OCI-LY7 (cell line): ENCODE measurements around the gene KDM4D. TPM values are rescaled to one million over a fixed set of nuclear protein-coding genes. Genes with fewer than 3 reads are reported as not detected.

Source experiments
- BruUV-seq: library from RNA; stranded (reverse); fragments of 400-500 nt; replicated peaks from 2 replicates; lab custom pipeline; 2021; lab: Mats Ljungman, UMichigan
- CTCF ChIA-PET: fragments of 300-600 bp; sonication (Branson Sonifier 250); formaldehyde crosslinking; loops from one replicate; lab custom pipeline; 2022; ENCODE audit warnings: antibody characterized with exemption; ENCODE audit not compliant: unreplicated experiment; lab: Charles Lee
- POLR2A ChIA-PET: fragments of 300-600 bp; sonication (Branson Sonifier 250); formaldehyde crosslinking; loops from one replicate; lab custom pipeline; 2022; ENCODE audit warnings: antibody characterized with exemption; lab: Charles Lee
- DNase-seq: peaks from one replicate; pipeline ENCODE4 v3.0.0-alpha.2; 2015; ENCODE audit warnings: low spot score
- H2AFZ ChIP-seq: fragments of 200-600 bp; sonication (generic), shearing (Covaris generic); 2 replicates; pipeline ENCODE4 v1.6.1; 2014; ENCODE audit warnings: mild to moderate bottlenecking, antibody characterized with exemption, low read length, moderate library complexity
- H3K27ac ChIP-seq: fragments of 200-600 bp; sonication (generic); 2 replicates; pipeline ENCODE4 v1.5.1; 2014; ENCODE audit warnings: mixed run types, low read depth, mild to moderate bottlenecking, moderate library complexity, low read length, inconsistent platforms; ENCODE audit not compliant: poor library complexity, severe bottlenecking
- H3K36me3 ChIP-seq: fragments of 200-600 bp; sonication (generic); 2 replicates; pipeline ENCODE4 v1.6.1; 2014; ENCODE audit warnings: mild to moderate bottlenecking, antibody characterized with exemption, low read length, moderate library complexity, mixed read lengths; ENCODE audit not compliant: insufficient read depth
- H3K4me1 ChIP-seq: fragments of 200-600 bp; sonication (generic); 2 replicates; pipeline ENCODE4 v1.5.1; 2014; ENCODE audit warnings: mild to moderate bottlenecking, low read length; ENCODE audit not compliant: insufficient read depth, poor library complexity, severe bottlenecking
- H3K4me2 ChIP-seq: fragments of 200-600 bp; sonication (generic); 2 replicates; pipeline ENCODE4 v1.6.1; 2014; ENCODE audit warnings: mild to moderate bottlenecking, low read length
- H3K4me3 ChIP-seq: fragments of 200-600 bp; sonication (generic); 2 replicates; pipeline ENCODE4 v1.5.1; 2014; ENCODE audit warnings: mild to moderate bottlenecking, low read depth, low read length; ENCODE audit not compliant: poor library complexity, severe bottlenecking
- H3K79me2 ChIP-seq: fragments of 200-600 bp; sonication (generic); 2 replicates; pipeline ENCODE4 v1.6.1; 2016; ENCODE audit warnings: low read depth, mild to moderate bottlenecking, low read length, moderate library complexity, mixed read lengths; ENCODE audit not compliant: insufficient read depth
- H3K9me2 ChIP-seq: fragments of 200-600 bp; sonication (generic); 2 replicates; pipeline ENCODE4 v1.6.1; 2016; ENCODE audit warnings: mild to moderate bottlenecking, low read length, mixed read lengths; ENCODE audit not compliant: insufficient read depth
- H3K9me3 ChIP-seq: fragments of 200-600 bp; sonication (generic); 2 replicates; pipeline ENCODE4 v1.6.1; 2014; ENCODE audit warnings: mild to moderate bottlenecking, mixed run types, low read length, mixed read lengths
- H4K20me1 ChIP-seq: fragments of 200-600 bp; sonication (generic); 2 replicates; pipeline ENCODE4 v1.6.1; 2014; ENCODE audit warnings: mild to moderate bottlenecking, antibody characterized with exemption, low read length, moderate library complexity, mixed read lengths; ENCODE audit not compliant: insufficient read depth
- EZH2phosphoT487 ChIP-seq: fragments of 200-600 bp; sonication (generic); IDR thresholded peaks from 2 replicates; pipeline ENCODE4 v1.6.1; 2018; ENCODE audit warnings: low read depth, borderline replicate concordance, mild to moderate bottlenecking, mixed run types, antibody characterized with exemption, low read length, moderate library complexity, mixed read lengths
- intact Hi-C: fragments of 100-400 bp; cut with micrococcal nuclease; formaldehyde crosslinking; loops from one replicate; pipeline ENCODE4 v1.10.0; 2022; ENCODE audit not compliant: unreplicated experiment
- total RNA-seq, 2 experiments: library from RNA; depleted of rRNA in 1 of 2; stranded (reverse); fragments of >200 nt in 1 of 2; shearing (Covaris generic) in 1 of 2; gene quantifications; 2 replicates each; pipeline ENCODE4 v1.2.3, GENCODE V29; 2014 to 2022
- TF ChIP-seq, protein P1 (sequence below): fragments of 200-600 bp; sonication (generic); conservative IDR thresholded peaks from 2 replicates; pipeline ENCODE4 v1.5.1; 2014; ENCODE audit warnings: mild to moderate bottlenecking, antibody characterized with exemption, low read length, moderate library complexity, mixed read lengths

KDM4D gene
- total RNA-seq, 2 experiments from 2014 or later = 1.0 to 1.6 TPM

DNA sequence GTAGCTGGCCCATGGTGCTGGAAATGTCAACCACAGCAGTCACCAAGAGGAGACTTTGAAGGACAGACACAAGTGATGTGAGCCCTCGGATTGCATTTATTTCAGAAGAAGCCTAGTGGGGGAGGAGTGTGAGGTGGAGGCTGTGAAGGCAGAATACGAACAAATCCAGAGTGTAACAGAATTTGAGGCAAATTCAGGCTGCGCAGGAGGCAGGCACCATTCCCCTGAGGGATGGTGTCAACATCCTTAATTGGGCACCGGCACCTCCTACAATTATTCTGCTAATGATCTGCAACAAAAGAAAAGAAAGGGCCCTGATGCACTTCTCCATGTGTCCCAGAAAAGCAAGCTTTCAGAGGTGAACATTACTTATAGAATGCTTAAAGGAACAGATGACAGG lies 32.4 kb upstream of the KDM4D start:
- no peak overlapping the region for H3K27ac ChIP-seq
- no peak overlapping the region for H2AFZ ChIP-seq
- H3K4me2 ChIP-seq = no peak overlapping the region
- H3K4me1 ChIP-seq = no peaks in the 10 kb centered on the region
- H3K9me3 ChIP-seq = no peaks in the 10 kb centered on the region
- intact Hi-C loops = no loop called here
- TF ChIP-seq, protein P1, sequence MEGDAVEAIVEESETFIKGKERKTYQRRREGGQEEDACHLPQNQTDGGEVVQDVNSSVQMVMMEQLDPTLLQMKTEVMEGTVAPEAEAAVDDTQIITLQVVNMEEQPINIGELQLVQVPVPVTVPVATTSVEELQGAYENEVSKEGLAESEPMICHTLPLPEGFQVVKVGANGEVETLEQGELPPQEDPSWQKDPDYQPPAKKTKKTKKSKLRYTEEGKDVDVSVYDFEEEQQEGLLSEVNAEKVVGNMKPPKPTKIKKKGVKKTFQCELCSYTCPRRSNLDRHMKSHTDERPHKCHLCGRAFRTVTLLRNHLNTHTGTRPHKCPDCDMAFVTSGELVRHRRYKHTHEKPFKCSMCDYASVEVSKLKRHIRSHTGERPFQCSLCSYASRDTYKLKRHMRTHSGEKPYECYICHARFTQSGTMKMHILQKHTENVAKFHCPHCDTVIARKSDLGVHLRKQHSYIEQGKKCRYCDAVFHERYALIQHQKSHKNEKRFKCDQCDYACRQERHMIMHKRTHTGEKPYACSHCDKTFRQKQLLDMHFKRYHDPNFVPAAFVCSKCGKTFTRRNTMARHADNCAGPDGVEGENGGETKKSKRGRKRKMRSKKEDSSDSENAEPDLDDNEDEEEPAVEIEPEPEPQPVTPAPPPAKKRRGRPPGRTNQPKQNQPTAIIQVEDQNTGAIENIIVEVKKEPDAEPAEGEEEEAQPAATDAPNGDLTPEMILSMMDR = no peak
- TF ChIP-seq EZH2phosphoT487 = no peak
- no peak for DNase-seq
- H3K36me3 ChIP-seq = no peaks in the 10 kb centered on the region
- H3K4me3 ChIP-seq = no peak overlapping the region
- H3K79me2 ChIP-seq = no peaks in the 10 kb centered on the region
- CTCF ChIA-PET = no interaction called here
- POLR2A ChIA-PET = interaction anchor here (1.0 kb wide), 1 partner anchor 16 kb away, joined by 3 read pairs; no protein-coding TSS in a partner anchor
- no TSS peak for BruUV-seq
- H3K9me2 ChIP-seq = no peaks in the 10 kb centered on the region
- no peaks in the 10 kb centered on the region for H4K20me1 ChIP-seq

DNA sequence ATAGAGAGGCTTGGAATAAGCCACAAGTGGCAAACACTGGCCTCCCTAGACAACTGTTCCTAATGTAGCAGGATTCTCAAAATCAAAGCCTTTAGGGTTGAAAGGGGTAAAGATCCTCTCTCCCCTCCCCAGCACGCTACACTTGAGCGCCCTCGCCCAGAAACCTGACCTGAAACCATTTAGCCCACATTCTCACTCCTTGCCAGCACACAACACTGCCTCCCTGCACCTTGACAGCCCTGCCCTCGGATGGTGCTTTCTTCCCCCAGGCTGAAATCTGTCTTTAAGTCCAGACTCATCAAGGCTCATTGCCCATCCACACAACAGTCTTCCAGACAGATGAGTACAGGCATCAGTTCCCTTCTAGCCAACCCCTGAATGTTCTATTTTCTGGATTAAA lies 26.7 kb upstream of the KDM4D start:
- BruUV-seq = no TSS peak
- Histone ChIP-seq H4K20me1 (no peaks in the 10 kb centered on the region), H3K27ac (no peak overlapping the region), H3K4me1 (no peaks in the 10 kb centered on the region), H3K36me3 (no peaks in the 10 kb centered on the region), H3K4me2 (no peak overlapping the region), H3K79me2 (no peaks in the 10 kb centered on the region), H3K4me3 (no peak overlapping the region), H2AFZ (no peak overlapping the region), H3K9me2 (no peaks in the 10 kb centered on the region), H3K9me3 (no peaks in the 10 kb centered on the region)
- intact Hi-C loops = no loop called here
- no peak for TF ChIP-seq EZH2phosphoT487
- TF ChIP-seq, protein P1 = no peak
- ChIA-PET POLR2A (no interaction called here), CTCF (no interaction called here)
- no peak for DNase-seq

DNA sequence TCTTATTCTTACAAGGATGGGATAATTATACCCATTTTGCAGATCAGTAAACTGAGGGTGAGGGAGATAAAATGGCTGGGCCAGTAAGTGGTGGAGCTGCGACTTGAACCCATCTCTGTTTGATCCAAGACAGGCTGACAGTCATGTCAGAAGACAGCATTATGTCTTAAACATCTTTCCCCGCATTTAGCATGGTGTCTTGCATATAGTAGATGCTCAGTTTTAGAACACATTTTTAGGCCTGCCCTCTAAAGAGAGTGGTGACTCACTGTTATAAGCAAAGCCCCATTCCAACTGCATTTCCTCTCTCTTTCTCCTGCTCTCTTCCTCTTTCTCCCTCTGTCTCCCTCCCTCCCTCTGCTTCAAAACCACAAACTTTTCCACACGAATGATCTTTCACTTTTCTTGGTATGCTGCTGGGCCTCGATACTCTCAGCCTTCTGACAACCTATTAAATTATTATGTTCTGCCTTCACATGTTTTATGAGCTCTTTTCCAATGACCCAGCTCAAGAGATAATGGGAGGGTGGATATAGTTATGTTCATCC lies 25.4 kb upstream of the KDM4D start:
- Histone ChIP-seq H3K27ac (no peak overlapping the region), H3K4me1 (no peaks in the 10 kb centered on the region), H3K36me3 (no peaks in the 10 kb centered on the region), H4K20me1 (no peaks in the 10 kb centered on the region), H3K9me3 (no peaks in the 10 kb centered on the region), H2AFZ (no peak overlapping the region), H3K4me3 (no peak overlapping the region), H3K4me2 (no peak overlapping the region), H3K9me2 (no peaks in the 10 kb centered on the region), H3K79me2 (no peaks in the 10 kb centered on the region)
- BruUV-seq = no TSS peak
- no peak for DNase-seq
- TF ChIP-seq EZH2phosphoT487 = no peak
- TF ChIP-seq, protein P1 = no peak
- intact Hi-C loops = no loop called here
- CTCF ChIA-PET = no interaction called here
- POLR2A ChIA-PET = interaction anchor here (0.6 to 1.0 kb wide), 2 partner anchors 13 to 151 kb away, joined by 3 read pairs; no protein-coding TSS in a partner anchor
